ENCODE data around the gene GKN2. TPM values are rescaled to one million over a fixed set of nuclear protein-coding genes. Genes with fewer than 3 reads are reported as not detected.

GKN2 gene
- total and polyA plus RNA-seq, 2 of the 13 experiments (the other 11 are each of a cell fraction or from before 2014, with no cell fraction given): not detected

- TF ChIP-seq, protein P1, sequence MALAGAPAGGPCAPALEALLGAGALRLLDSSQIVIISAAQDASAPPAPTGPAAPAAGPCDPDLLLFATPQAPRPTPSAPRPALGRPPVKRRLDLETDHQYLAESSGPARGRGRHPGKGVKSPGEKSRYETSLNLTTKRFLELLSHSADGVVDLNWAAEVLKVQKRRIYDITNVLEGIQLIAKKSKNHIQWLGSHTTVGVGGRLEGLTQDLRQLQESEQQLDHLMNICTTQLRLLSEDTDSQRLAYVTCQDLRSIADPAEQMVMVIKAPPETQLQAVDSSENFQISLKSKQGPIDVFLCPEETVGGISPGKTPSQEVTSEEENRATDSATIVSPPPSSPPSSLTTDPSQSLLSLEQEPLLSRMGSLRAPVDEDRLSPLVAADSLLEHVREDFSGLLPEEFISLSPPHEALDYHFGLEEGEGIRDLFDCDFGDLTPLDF (CRISPR knock-in tag; IDR thresholded peaks at IDR 0.05): no peak
- no peak for TF ChIP-seq KAT2B (IDR thresholded peaks at IDR 0.05; ENCODE audit: borderline replicate concordance, low read depth, low read length)
- TF ChIP-seq, protein P2, sequence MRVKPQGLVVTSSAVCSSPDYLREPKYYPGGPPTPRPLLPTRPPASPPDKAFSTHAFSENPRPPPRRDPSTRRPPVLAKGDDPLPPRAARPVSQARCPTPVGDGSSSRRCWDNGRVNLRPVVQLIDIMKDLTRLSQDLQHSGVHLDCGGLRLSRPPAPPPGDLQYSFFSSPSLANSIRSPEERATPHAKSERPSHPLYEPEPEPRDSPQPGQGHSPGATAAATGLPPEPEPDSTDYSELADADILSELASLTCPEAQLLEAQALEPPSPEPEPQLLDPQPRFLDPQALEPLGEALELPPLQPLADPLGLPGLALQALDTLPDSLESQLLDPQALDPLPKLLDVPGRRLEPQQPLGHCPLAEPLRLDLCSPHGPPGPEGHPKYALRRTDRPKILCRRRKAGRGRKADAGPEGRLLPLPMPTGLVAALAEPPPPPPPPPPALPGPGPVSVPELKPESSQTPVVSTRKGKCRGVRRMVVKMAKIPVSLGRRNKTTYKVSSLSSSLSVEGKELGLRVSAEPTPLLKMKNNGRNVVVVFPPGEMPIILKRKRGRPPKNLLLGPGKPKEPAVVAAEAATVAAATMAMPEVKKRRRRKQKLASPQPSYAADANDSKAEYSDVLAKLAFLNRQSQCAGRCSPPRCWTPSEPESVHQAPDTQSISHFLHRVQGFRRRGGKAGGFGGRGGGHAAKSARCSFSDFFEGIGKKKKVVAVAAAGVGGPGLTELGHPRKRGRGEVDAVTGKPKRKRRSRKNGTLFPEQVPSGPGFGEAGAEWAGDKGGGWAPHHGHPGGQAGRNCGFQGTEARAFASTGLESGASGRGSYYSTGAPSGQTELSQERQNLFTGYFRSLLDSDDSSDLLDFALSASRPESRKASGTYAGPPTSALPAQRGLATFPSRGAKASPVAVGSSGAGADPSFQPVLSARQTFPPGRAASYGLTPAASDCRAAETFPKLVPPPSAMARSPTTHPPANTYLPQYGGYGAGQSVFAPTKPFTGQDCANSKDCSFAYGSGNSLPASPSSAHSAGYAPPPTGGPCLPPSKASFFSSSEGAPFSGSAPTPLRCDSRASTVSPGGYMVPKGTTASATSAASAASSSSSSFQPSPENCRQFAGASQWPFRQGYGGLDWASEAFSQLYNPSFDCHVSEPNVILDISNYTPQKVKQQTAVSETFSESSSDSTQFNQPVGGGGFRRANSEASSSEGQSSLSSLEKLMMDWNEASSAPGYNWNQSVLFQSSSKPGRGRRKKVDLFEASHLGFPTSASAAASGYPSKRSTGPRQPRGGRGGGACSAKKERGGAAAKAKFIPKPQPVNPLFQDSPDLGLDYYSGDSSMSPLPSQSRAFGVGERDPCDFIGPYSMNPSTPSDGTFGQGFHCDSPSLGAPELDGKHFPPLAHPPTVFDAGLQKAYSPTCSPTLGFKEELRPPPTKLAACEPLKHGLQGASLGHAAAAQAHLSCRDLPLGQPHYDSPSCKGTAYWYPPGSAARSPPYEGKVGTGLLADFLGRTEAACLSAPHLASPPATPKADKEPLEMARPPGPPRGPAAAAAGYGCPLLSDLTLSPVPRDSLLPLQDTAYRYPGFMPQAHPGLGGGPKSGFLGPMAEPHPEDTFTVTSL (CRISPR knock-in tag; IDR thresholded peaks at IDR 0.05; ENCODE audit: borderline replicate concordance): no peak
- no peak for TF ChIP-seq HOXA7 (CRISPR knock-in tag; IDR thresholded peaks at IDR 0.05)
- no peak for TF ChIP-seq ZNF382 (CRISPR knock-in tag; IDR thresholded peaks at IDR 0.05; ENCODE audit: borderline replicate concordance)
- no peak for TF ChIP-seq PHF20 (CRISPR knock-in tag; IDR thresholded peaks at IDR 0.05)
- TF ChIP-seq, protein P3, sequence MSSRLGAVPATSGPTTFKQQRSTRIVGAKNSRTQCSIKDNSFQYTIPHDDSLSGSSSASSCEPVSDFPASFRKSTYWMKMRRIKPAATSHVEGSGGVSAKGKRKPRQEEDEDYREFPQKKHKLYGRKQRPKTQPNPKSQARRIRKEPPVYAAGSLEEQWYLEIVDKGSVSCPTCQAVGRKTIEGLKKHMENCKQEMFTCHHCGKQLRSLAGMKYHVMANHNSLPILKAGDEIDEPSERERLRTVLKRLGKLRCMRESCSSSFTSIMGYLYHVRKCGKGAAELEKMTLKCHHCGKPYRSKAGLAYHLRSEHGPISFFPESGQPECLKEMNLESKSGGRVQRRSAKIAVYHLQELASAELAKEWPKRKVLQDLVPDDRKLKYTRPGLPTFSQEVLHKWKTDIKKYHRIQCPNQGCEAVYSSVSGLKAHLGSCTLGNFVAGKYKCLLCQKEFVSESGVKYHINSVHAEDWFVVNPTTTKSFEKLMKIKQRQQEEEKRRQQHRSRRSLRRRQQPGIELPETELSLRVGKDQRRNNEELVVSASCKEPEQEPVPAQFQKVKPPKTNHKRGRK (CRISPR knock-in tag; IDR thresholded peaks at IDR 0.05): no peak
- TF ChIP-seq ZFY (CRISPR knock-in tag; IDR thresholded peaks at IDR 0.05): no peak
- no peak for TF ChIP-seq RARA (CRISPR knock-in tag; IDR thresholded peaks at IDR 0.05)
- no peak for TF ChIP-seq MZF1 (CRISPR knock-in tag; IDR thresholded peaks at IDR 0.05; ENCODE audit: borderline replicate concordance)
Observed at GRCh38 chr2:68952887-68953521, at the start of gene GKN2 (continued).
